HG03025 (cell line): ENCODE data around the gene RPS14.
"Not testable (repeated sequence)": the region's sequence is repeated elsewhere in the genome, so short reads cannot be mapped to it uniquely, and the experiment has no call there.

Source experiments
- ATAC-seq: cut with Tn5 transposase; IDR thresholded peaks from one replicate; pipeline ENCODE4 v1.9.1; 2021; ENCODE audit warnings: mild to moderate bottlenecking, moderate library complexity; ENCODE audit not compliant: unreplicated experiment, low FRiP score

The RPS14 gene

GRCh38 chr5:150481972-150482406 lies 32.5 kb upstream of the RPS14 start:
- no peak for ATAC-seq

DNA sequence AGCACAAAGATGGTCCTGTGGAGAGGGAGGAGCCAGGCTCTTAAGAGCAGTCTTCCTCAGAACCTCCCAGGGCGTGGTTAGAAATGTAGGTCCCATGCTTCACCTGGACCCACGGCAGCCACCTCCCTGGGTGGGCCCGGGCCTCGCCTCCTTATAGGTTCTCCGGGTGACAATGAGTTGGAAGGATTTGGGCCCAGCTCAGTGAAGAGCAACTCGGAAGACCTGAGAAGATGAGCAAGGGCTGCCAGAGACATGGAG lies 32.1 kb upstream of the RPS14 start:
- ATAC-seq: no peak

DNA sequence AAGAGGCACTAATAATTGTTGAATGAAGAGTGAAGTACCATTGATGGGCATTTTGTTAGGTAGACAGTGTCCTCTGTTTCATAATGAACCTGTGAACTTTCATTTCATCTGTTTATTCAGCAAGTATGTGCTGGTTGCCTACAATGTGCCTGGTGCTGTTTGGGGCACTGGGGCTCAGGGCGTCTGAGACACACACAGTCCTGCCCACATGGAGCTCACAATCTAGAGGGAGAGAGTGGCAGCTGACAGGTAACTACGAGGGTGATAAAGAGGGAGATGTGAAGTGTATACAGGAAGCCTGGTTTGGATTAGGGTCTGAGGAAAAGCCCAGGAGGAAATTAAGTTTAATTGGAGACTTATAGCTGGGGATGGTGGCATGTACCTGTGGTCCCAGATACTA lies 29.9 kb upstream of the RPS14 start:
- no peak for ATAC-seq

DNA sequence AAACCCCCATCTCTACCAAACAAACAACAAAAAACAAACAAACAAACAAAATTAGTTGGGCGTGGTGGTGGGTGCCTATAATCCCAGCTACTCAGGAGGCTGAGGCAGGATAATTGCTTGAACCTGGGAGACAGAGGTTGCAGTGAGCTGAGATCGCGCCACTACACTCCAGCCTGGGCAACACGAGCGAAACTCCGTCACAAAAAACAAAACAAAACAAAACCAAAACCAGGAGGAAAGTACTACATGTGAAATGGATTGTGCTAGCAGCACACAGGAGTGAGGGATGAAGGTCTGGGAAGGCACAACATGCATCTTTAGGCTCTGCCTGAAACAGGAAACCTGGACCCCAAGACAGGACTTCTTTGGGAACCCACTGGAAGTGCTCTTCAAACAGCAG lies 27.0 kb upstream of the RPS14 start:
- not testable (repeated sequence) for ATAC-seq

DNA sequence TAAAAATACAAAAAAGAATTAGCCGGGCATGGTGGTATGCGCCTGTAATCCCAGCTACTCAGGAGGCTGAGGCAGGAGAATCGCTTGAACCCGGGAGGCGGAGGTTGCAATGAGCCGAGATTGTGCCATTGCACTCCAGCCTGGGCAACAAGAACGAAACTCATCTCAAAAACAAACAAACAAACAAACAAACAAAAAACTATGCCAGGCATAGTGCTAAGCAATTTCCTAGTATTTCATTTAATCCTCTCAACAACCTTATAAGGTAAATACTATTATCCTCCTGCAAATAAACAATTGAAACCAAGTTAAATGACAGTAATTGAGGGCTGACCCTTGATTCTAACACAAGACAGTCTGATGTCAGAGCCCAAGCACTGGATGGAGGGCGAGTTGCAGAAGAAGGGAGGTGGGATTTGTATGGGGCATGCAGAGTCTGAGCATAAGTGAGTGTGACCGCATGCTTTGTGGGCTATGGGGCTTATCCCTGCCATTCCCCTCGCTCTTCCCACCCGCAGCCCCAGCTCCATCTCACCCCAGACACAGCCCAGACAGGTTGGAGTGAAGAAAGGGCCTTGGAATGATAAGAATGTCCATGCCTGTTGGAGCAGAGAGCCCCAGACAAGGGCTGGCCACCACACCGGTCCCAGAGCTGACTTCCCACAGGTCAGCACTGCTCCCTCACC lies 24.3 kb upstream of the RPS14 start:
- ATAC-seq: no peak

GRCh38 chr5:150469718-150470469 lies 20.4 kb upstream of the RPS14 start:
- no peak for ATAC-seq

DNA sequence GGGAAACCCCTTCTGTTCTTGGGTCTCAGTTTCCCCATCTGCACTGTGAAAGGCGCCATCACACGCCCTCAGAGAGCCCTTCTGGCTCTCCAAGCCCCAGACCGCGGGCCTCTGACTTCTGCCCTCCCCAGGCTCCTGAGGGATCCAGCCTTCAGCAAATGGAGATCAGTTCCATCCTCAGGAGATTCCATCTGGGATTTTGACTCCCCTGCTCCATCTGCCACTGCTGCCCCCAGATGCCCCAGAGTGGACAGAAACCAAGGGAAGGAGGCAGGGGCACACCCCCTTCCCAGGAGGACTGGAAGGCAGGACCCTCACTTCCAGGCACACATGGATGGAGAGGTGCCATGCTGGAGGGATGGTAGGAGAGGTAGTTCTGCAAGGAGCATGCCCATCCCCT lies 18.7 kb upstream of the RPS14 start:
- no peak for ATAC-seq

- ATAC-seq: no peak
These were observed 16.4 kb upstream of the RPS14 start for GRCh38 chr5:150465927-150466326.

DNA sequence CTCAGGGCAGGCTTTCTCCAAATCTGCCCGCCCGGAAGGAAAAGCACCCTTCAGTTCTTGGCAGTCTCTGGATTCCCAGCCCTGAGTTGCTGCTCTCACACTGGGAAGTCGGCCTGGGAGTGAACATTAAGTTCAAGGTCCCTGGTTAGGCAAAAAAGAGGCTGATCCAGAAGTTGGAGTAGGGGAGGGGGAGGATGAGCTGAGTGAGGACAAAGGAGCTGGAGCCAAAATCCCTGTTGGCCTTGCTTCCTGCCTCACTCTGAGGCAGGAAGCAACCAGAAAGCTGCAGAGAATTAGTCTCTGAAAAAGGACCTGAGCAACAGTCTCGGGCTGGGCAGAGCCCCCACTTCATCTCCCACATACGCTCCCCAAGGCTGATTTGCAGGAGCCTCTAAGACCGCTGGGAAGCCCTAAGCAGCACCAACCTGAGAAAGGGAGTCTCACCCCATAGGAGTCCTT lies 15.0 kb upstream of the RPS14 start:
- ATAC-seq: no peak

GRCh38 chr5:150461231-150461630 lies 11.7 kb upstream of the RPS14 start:
- ATAC-seq: peak; percentile 50

- ATAC-seq: no peak
These were observed 11.2 kb upstream of the RPS14 start for GRCh38 chr5:150460781-150461180.

DNA sequence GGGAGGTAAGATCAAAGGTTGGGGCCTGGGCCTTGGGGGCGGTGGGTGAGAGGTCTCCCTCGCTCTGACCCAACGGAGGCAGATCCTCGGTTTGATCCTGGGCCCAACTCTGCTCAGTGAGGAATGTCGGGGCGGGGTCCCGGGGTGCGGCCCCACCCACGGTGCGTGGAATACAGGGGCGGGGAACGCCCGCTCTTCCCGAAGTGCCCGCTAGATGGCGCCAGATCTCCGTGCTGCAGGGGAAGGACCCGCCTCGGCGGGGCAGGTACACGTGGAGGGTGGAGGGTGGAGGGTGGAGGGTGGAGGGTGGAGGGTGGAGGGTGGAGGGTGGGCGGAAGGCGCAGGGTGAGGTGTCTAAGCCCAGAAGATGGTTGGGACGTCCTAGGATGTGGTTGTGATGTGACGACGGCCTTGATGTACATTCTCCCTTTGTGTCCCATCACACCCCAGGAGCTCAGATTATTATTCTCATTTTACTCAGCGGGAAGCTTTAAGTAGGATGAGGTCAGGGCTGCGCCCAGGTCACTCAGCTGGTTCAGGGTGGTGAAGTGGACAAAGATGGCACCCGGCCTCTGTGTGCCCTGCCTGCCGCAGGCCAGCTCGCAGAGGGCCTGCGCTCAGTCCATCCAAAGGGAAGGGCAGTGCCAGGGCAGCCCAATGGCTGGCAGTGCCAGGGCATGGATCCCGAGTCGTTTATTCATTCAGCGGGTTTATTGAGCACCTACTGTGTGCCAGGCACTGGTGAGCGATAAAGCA lies 9.4 kb upstream of the RPS14 start:
- ATAC-seq: peak; percentile 69

- ATAC-seq: no peak
These were observed 8.2 kb upstream of the RPS14 start for GRCh38 chr5:150457562-150458240.

- ATAC-seq: no peak
These were observed 7.6 kb upstream of the RPS14 start for GRCh38 chr5:150457121-150457520.

GRCh38 chr5:150454492-150455229 lies 5.1 kb upstream of the RPS14 start:
- no peak for ATAC-seq

- ATAC-seq: not testable (repeated sequence)
These were observed 4.5 kb upstream of the RPS14 start for GRCh38 chr5:150454027-150454426.

GRCh38 chr5:150452914-150453313 lies 3.4 kb upstream of the RPS14 start:
- no peak for ATAC-seq

- ATAC-seq: no peak
These were observed 2.1 kb upstream of the RPS14 start for GRCh38 chr5:150451594-150451993.

GRCh38 chr5:150448952-150449516 lies 505 bp downstream of the RPS14 start:
- peak; percentile 36 for ATAC-seq

DNA sequence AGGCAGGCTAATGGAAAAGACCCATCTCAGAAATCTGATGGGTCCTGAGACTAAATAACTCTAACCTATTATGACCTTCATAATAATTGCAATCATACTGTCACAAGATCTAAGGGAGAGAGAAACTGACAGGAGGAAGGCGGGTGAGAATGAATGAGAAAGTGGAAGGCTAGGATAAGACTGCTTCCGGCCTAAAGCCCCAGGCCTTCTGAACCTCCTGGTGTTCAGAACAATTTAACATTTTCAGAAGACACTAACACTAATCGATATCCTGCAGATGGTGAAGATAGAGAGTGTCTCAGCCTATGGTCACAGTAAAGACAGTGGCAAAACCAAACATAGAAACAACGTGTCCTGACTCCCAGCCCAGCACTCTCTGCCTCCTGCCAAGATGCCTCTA lies 1.2 kb downstream of the RPS14 start:
- no peak for ATAC-seq
